Myocyte (in vitro differentiated cells): ENCODE measurements around the gene TBC1D14. TPM values are rescaled to one million over a fixed set of nuclear protein-coding genes. Genes with fewer than 3 reads are reported as not detected.

Experiments used
- DNase-seq: peaks from one replicate; pipeline ENCODE4 v3.0.0-alpha.2; 2012; ENCODE audit warnings: low read depth
- polyA plus RNA-seq: library from polyadenylated mRNA; unstranded; fragments of >200 nt; gene quantifications from one replicate; pipeline ENCODE4 v1.2.1, GENCODE V29; 2012; ENCODE audit warnings: missing spikeins
- total RNA-seq: library from RNA; depleted of rRNA; stranded (reverse); fragments of >200 nt; gene quantifications from 2 replicates; pipeline ENCODE4 v1.2.3, GENCODE V29; 2014

Gene TBC1D14
- 48.6 and 51.8 TPM in 2 replicates for total RNA-seq
- polyA plus RNA-seq = 31.4 TPM

GRCh38 chr4:6909113-6909969 lies at the start of gene TBC1D14:
TBC1D14 (plus strand) TSS chr4:6909826; CDS start chr4:6923390, 13,564 bp downstream.
- DNase-seq = peak; percentile 90

GRCh38 chr4:6868386-6868785 lies 41.2 kb upstream of the TBC1D14 start:
- DNase-seq = no peak

- DNase-seq = peak; percentile 83
Observed at GRCh38 chr4:6869944-6870343, 39.7 kb upstream of the TBC1D14 start.

GRCh38 chr4:6873291-6873690 lies 36.3 kb upstream of the TBC1D14 start:
- DNase-seq = no peak

GRCh38 chr4:6873792-6874461 lies 35.7 kb upstream of the TBC1D14 start:
- peak; percentile 92 for DNase-seq

GRCh38 chr4:6874981-6875380 lies 34.6 kb upstream of the TBC1D14 start:
- no peak for DNase-seq

GRCh38 chr4:6875431-6875831 lies 34.2 kb upstream of the TBC1D14 start:
- DNase-seq = peak; percentile 79

- no peak for DNase-seq
Observed at GRCh38 chr4:6876440-6876839, 33.2 kb upstream of the TBC1D14 start.

- no peak for DNase-seq
Observed at GRCh38 chr4:6877067-6877466, 32.6 kb upstream of the TBC1D14 start.

- no peak for DNase-seq
Observed at GRCh38 chr4:6878451-6879059, 31.1 kb upstream of the TBC1D14 start.

- DNase-seq = no peak
Observed at GRCh38 chr4:6880691-6881090, 28.9 kb upstream of the TBC1D14 start.

- no peak for DNase-seq
Observed at GRCh38 chr4:6881908-6882307, 27.7 kb upstream of the TBC1D14 start.

- no peak for DNase-seq
Observed at GRCh38 chr4:6884341-6884870, 25.2 kb upstream of the TBC1D14 start.

GRCh38 chr4:6885953-6886557 lies 23.6 kb upstream of the TBC1D14 start:
- DNase-seq = peak; percentile 91

- DNase-seq = no peak
Observed at GRCh38 chr4:6886886-6887285, 22.7 kb upstream of the TBC1D14 start.

GRCh38 chr4:6887591-6888371 lies 21.8 kb upstream of the TBC1D14 start:
- DNase-seq = peak; percentile 52

- DNase-seq = no peak
Observed at GRCh38 chr4:6888506-6889071, 21.0 kb upstream of the TBC1D14 start.

- no peak for DNase-seq
Observed at GRCh38 chr4:6889101-6889735, 20.4 kb upstream of the TBC1D14 start.

GRCh38 chr4:6889736-6890324 lies 19.8 kb upstream of the TBC1D14 start:
- DNase-seq = no peak
